GM23338 (cell line): Measurements from ENCODE around the gene IQGAP2. TPM values are rescaled to one million over a fixed set of nuclear protein-coding genes. Genes with fewer than 3 reads are reported as not detected.

Experiments used
- ATAC-seq: fragments of 200-7000 bp; cut with Tn5 transposase; 3 replicates; pipeline ENCODE4 v1.9.1; 2020
- DNase-seq: peaks from one replicate; pipeline ENCODE4 v3.0.0-alpha.2; 2015; ENCODE audit warnings: low spot score
- H2AFZ ChIP-seq: fragments of 200-600 bp; sonication (generic); 2 replicates; pipeline ENCODE4 v1.8.0; 2016; ENCODE audit warnings: antibody characterized with exemption, mild to moderate bottlenecking, moderate library complexity
- H3F3A ChIP-seq: fragments of 200-600 bp; sonication (generic); replicated peaks from 2 replicates; pipeline ENCODE4 v1.8.0; 2017; ENCODE audit warnings: antibody characterized with exemption, mixed run types, low read depth
- H3K27ac ChIP-seq: fragments of 200-600 bp; sonication (generic); 2 replicates; pipeline ENCODE4 v1.6.1; 2016; ENCODE audit warnings: low read depth
- H3K27me3 ChIP-seq: fragments of 200-600 bp; sonication (generic); 2 replicates; pipeline ENCODE4 v1.8.0; 2016; ENCODE audit warnings: mild to moderate bottlenecking, mixed run types, moderate library complexity; ENCODE audit not compliant: insufficient read depth
- H3K36me3 ChIP-seq: fragments of 200-600 bp; sonication (generic); 2 replicates; pipeline ENCODE4 v1.8.0; 2016; ENCODE audit warnings: mild to moderate bottlenecking; ENCODE audit not compliant: insufficient read depth
- H3K4me1 ChIP-seq: fragments of 200-600 bp; sonication (generic); 2 replicates; pipeline ENCODE4 v1.8.0; 2016; ENCODE audit warnings: mild to moderate bottlenecking, moderate library complexity; ENCODE audit not compliant: insufficient read depth
- H3K4me2 ChIP-seq: fragments of 200-600 bp; sonication (generic); 2 replicates; pipeline ENCODE4 v1.7.1; 2017; ENCODE audit warnings: mixed run types
- H3K4me3 ChIP-seq: fragments of 200-600 bp; sonication (generic); 2 replicates; pipeline ENCODE4 v1.6.1; 2016; ENCODE audit warnings: mixed run types
- H3K79me2 ChIP-seq: fragments of 200-600 bp; sonication (generic); replicated peaks from 2 replicates; pipeline ENCODE4 v1.8.0; 2017; ENCODE audit warnings: mild to moderate bottlenecking; ENCODE audit not compliant: insufficient read depth
- H3K9me2 ChIP-seq: fragments of 200-600 bp; sonication (generic); 2 replicates; pipeline ENCODE4 v1.8.0; 2017; ENCODE audit not compliant: insufficient read depth
- H4K20me1 ChIP-seq: fragments of 200-600 bp; sonication (generic); replicated peaks from 2 replicates; pipeline ENCODE4 v1.8.0; 2017; ENCODE audit warnings: mild to moderate bottlenecking; ENCODE audit not compliant: insufficient read depth
- H3K27ac Mint-ChIP-seq: 2 replicates; pipeline ENCODE4 v1.8.0; 2020; ENCODE audit warnings: inconsistent platforms, mild to moderate bottlenecking, moderate library complexity, mixed read lengths
- H3K27me3 Mint-ChIP-seq: 3 replicates; pipeline ENCODE4 v1.8.0; 2022; ENCODE audit warnings: low read depth, mild to moderate bottlenecking, moderate library complexity, mixed read lengths, inconsistent platforms; ENCODE audit not compliant: insufficient read depth, poor library complexity
- H3K36me3 Mint-ChIP-seq: 3 replicates; pipeline ENCODE4 v1.8.0; 2021; ENCODE audit warnings: low read depth, mild to moderate bottlenecking, inconsistent platforms, moderate library complexity, mixed read lengths
- H3K4me1 Mint-ChIP-seq: 3 replicates; pipeline ENCODE4 v1.8.0; 2020; ENCODE audit warnings: mild to moderate bottlenecking, inconsistent platforms, mixed read lengths
- H3K4me3 Mint-ChIP-seq: 3 replicates; pipeline ENCODE4 v1.8.0; 2021; ENCODE audit warnings: moderate library complexity, mild to moderate bottlenecking, inconsistent platforms, mixed read lengths
- H3K9me3 Mint-ChIP-seq: 3 replicates; pipeline ENCODE4 v1.8.0; 2020; ENCODE audit warnings: moderate library complexity, mild to moderate bottlenecking, inconsistent platforms, mixed read lengths
- CREB1 ChIP-seq: fragments of 250-450 bp; sonication (Bioruptor Pico); IDR thresholded peaks from 2 replicates; pipeline ENCODE4 v1.5.0; 2020; ENCODE audit warnings: low read depth, mild to moderate bottlenecking, moderate library complexity
- CTCF ChIP-seq, 2 experiments: fragments of 200-600 bp in 1 of 2; sonication (generic) in 1 of 2; conservative IDR thresholded peaks; 2 replicates each; pipeline versions ENCODE4 v1.5.1 to v1.6.1; 2016 to 2017; ENCODE audit warnings: antibody characterized with exemption in 2 of 2, low read depth in 2 of 2, mild to moderate bottlenecking in 2 of 2, moderate library complexity in 1 of 2
- ETS1 ChIP-seq: IDR thresholded peaks from 2 replicates; pipeline ENCODE4 v1.6.1; 2016; ENCODE audit warnings: antibody characterized with exemption
- EZH2 ChIP-seq: fragments of 200-600 bp; sonication (generic); IDR thresholded peaks from one replicate; pipeline ENCODE4 v1.8.0; 2017; ENCODE audit warnings: antibody characterized with exemption, mild to moderate bottlenecking, low read depth; ENCODE audit not compliant: unreplicated experiment
- EZH2phosphoT487 ChIP-seq: fragments of 200-600 bp; sonication (generic); IDR thresholded peaks from one replicate; pipeline ENCODE4 v1.8.1; 2018; ENCODE audit warnings: antibody characterized with exemption; ENCODE audit not compliant: unreplicated experiment
- JUNB ChIP-seq: IDR thresholded peaks from one replicate; pipeline ENCODE4 v1.6.1; 2016; ENCODE audit warnings: antibody characterized with exemption; ENCODE audit not compliant: unreplicated experiment
- NANOG ChIP-seq: IDR thresholded peaks from 2 replicates; pipeline ENCODE4 v1.6.1; 2016; ENCODE audit warnings: antibody characterized with exemption, borderline replicate concordance
- POLR2AphosphoS5 ChIP-seq: IDR thresholded peaks from 2 replicates; pipeline ENCODE4 v1.6.1; 2016; ENCODE audit warnings: antibody characterized with exemption, low read depth
- REST ChIP-seq: IDR thresholded peaks from one replicate; pipeline ENCODE4 v1.6.1; 2018; ENCODE audit warnings: antibody characterized with exemption; ENCODE audit not compliant: unreplicated experiment
- STAT1 ChIP-seq: IDR thresholded peaks from one replicate; pipeline ENCODE4 v1.6.1; 2016; ENCODE audit warnings: antibody characterized with exemption; ENCODE audit not compliant: unreplicated experiment
- ZNF114 ChIP-seq: fragments of 250-450 bp; sonication (Bioruptor Pico); IDR thresholded peaks from 2 replicates; pipeline ENCODE4 v1.5.0; 2020; ENCODE audit warnings: mild to moderate bottlenecking, moderate library complexity
- ZNF331 ChIP-seq: fragments of 250-450 bp; sonication (Bioruptor Pico); IDR thresholded peaks from 2 replicates; pipeline ENCODE4 v1.5.0; 2020; ENCODE audit warnings: low read depth, mild to moderate bottlenecking, moderate library complexity
- ZNF462 ChIP-seq: fragments of 250-450 bp; sonication (Bioruptor Pico); IDR thresholded peaks from 2 replicates; pipeline ENCODE4 v1.5.0; 2020; ENCODE audit warnings: mild to moderate bottlenecking, moderate library complexity
- polyA plus RNA-seq: library from polyadenylated mRNA; unstranded; fragments of >200 nt; fragmentation: Nextera tagmentation; extraction: Ambion mirVana; gene quantifications from 2 replicates; pipeline ENCODE4 v1.2.1, GENCODE V29; 2016
- total RNA-seq: library from RNA; depleted of rRNA; stranded (reverse); fragments of >200 nt; shearing (Covaris generic); gene quantifications from 2 replicates; pipeline ENCODE4 v1.2.3, GENCODE V29; 2014

Gene IQGAP2
- total and polyA plus RNA-seq, 2 experiments from 2014 or later = 60.0 to 86.5 TPM

- H3K9me2 ChIP-seq = no peaks in the 10 kb centered on the region; the same call in 1 of the 2 replicates
- Mint-ChIP-seq H3K27me3 (peaks cover 13% of the 10 kb centered on the region), H3K9me3 (no peaks in the 10 kb centered on the region), H3K36me3 (no peaks in the 10 kb centered on the region), H3K4me3 (peak overlapping the region; percentile 91), H3K4me1 (peaks cover 43% of the 10 kb centered on the region), H3K27ac (no peak overlapping the region; the same call in 1 of the 2 replicates)
- peaks cover 30% of the 10 kb centered on the region for H3K4me1 ChIP-seq
- 0 out of 2 replicates have a peak, but pooled peaks cover 4% of the 10 kb centered on the region for H3F3A ChIP-seq
- H3K36me3 ChIP-seq = 0 out of 2 replicates have a peak, but pooled peaks cover 4% of the 10 kb centered on the region
- H3K79me2 ChIP-seq = peaks cover 28% of the 10 kb centered on the region
- ATAC-seq (no peak), DNase-seq (no peak)
- H3K4me3 ChIP-seq = peak overlapping the region; percentile 90
- no peaks in the 10 kb centered on the region for H3K27me3 ChIP-seq
- H3K4me2 ChIP-seq = peak overlapping the region; percentile 80
- 0 out of 2 replicates have a peak, but pooled peaks cover 5% of the 10 kb centered on the region for H4K20me1 ChIP-seq
- peak overlapping the region; percentile 57 for H3K27ac ChIP-seq
- H2AFZ ChIP-seq = peak overlapping the region; percentile 45; the same call in 1 of the 2 replicates
- TF ChIP-seq ETS1 (no peak), ZNF114 (CRISPR knock-in tag) (no peak), ZNF462 (CRISPR knock-in tag) (no peak), JUNB (no peak), NANOG (no peak), EZH2phosphoT487 (no peak), REST (no peak), CREB1 (no peak), CTCF (conservative IDR thresholded peaks at IDR 0.05; ENCODE audit: low read depth in 2 of 2) (no peak), POLR2AphosphoS5 (no peak), ZNF331 (no peak), STAT1 (no peak), EZH2 (no peak)
Observed at GRCh38 chr5:76401801-76402250, 1.3 kb upstream of the IQGAP2 start.
